GM12878 (cell line): ENCODE measurements around the gene TSHZ2.

Source experiments
- EZH2 ChIP-seq: IDR thresholded peaks from 2 replicates; pipeline ENCODE4 v1.6.1; 2012; ENCODE audit warnings: low read depth, mild to moderate bottlenecking, control low read depth, inconsistent platforms, low read length, borderline replicate concordance; ENCODE audit not compliant: control insufficient read depth
- HDAC6 ChIP-seq: fragments of 200-600 bp; sonication (generic); IDR thresholded peaks from one replicate; pipeline ENCODE4 v1.8.0; 2017; ENCODE audit warnings: antibody characterized with exemption; ENCODE audit not compliant: unreplicated experiment
- KLF5 ChIP-seq: fragments of 450-650 bp; IDR thresholded peaks from 2 replicates; pipeline ENCODE4 v1.6.1; 2014; ENCODE audit warnings: mild to moderate bottlenecking; ENCODE audit not compliant: partially characterized antibody
- NFXL1 ChIP-seq: fragments of 450-650 bp; IDR thresholded peaks from 2 replicates; pipeline ENCODE4 v1.6.1; 2017; ENCODE audit warnings: antibody characterized with exemption, mild to moderate bottlenecking, borderline replicate concordance
- NRF1 ChIP-seq: conservative IDR thresholded peaks from 2 replicates; pipeline ENCODE4 v1.6.1; 2011; ENCODE audit warnings: mild to moderate bottlenecking, low read depth, low read length, improper control_type of control experiment
- POLR2A ChIP-seq: IDR thresholded peaks from 2 replicates; pipeline ENCODE4 v1.6.1; 2011; ENCODE audit warnings: low read depth, mild to moderate bottlenecking, low read length
- ZNF274 ChIP-seq: IDR thresholded peaks from one replicate; pipeline ENCODE4 v1.8.0; 2011; ENCODE audit not compliant: insufficient read length, insufficient read depth
- ZSCAN29 ChIP-seq: fragments of 450-650 bp; IDR thresholded peaks from 2 replicates; pipeline ENCODE4 v1.6.1; 2017; ENCODE audit warnings: mild to moderate bottlenecking, moderate library complexity
- TF ChIP-seq, protein P1 (sequence below): fragments of 450-650 bp; conservative IDR thresholded peaks from 2 replicates; pipeline ENCODE4 v1.6.1; 2017; ENCODE audit warnings: mild to moderate bottlenecking, moderate library complexity
- TF ChIP-seq, protein P2 (sequence below), 3 experiments: IDR thresholded peaks in 2 of 3; conservative IDR thresholded peaks in 1 of 3; 2 replicates each; pipeline ENCODE4 v1.5.1; 2011; ENCODE audit warnings: low read depth in 3 of 3, low read length in 3 of 3, mild to moderate bottlenecking in 3 of 3, control low read depth in 2 of 3, moderate library complexity in 2 of 3, inconsistent platforms in 1 of 3, mixed read lengths in 1 of 3; ENCODE audit not compliant: control insufficient read depth in 2 of 3, insufficient read depth in 1 of 3; ENCODE audit errors: extremely low read depth in 1 of 3

DNA sequence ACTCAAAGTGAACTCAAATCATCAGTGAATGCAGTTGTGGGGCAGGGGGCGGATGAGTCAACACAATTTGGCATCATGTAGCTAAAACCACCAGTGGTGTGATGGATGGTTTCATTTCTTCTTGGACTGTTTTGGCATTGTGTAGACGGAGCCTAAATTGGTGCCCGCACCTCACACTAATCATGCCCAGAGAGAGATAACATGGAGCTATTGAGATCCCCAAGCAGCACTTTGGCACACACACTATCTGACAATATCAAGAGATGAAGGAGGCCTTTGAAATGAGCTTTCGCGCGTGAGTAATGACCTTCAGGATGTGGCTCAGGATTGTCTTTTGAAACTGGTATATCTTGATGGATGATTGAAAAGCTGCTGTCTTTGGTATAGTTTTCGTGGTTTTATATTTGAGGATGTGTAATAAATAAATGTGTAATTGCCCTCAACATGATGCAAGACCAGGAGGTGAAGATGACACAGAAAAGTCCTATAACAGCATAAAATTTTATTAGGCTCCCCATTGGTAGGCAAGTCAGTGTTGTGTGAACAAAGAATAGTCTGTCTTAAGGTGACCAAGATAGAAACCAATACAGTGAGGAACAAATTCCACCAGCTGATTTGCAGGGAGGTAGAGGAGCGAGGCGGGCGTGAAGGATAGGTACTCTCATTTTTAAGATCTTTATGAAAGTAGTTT lies 174.2 kb downstream of the TSHZ2 start:
- TF ChIP-seq EZH2: no peak
- TF ChIP-seq, protein P1, sequence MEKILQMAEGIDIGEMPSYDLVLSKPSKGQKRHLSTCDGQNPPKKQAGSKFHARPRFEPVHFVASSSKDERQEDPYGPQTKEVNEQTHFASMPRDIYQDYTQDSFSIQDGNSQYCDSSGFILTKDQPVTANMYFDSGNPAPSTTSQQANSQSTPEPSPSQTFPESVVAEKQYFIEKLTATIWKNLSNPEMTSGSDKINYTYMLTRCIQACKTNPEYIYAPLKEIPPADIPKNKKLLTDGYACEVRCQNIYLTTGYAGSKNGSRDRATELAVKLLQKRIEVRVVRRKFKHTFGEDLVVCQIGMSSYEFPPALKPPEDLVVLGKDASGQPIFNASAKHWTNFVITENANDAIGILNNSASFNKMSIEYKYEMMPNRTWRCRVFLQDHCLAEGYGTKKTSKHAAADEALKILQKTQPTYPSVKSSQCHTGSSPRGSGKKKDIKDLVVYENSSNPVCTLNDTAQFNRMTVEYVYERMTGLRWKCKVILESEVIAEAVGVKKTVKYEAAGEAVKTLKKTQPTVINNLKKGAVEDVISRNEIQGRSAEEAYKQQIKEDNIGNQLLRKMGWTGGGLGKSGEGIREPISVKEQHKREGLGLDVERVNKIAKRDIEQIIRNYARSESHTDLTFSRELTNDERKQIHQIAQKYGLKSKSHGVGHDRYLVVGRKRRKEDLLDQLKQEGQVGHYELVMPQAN: no peak
- TF ChIP-seq ZSCAN29: no peak
- TF ChIP-seq KLF5: no peak
- no peak for TF ChIP-seq NRF1
- TF ChIP-seq NFXL1: no peak
- no peak for TF ChIP-seq ZNF274
- no peak for TF ChIP-seq POLR2A
- TF ChIP-seq HDAC6: no peak
- TF ChIP-seq, protein P2, sequence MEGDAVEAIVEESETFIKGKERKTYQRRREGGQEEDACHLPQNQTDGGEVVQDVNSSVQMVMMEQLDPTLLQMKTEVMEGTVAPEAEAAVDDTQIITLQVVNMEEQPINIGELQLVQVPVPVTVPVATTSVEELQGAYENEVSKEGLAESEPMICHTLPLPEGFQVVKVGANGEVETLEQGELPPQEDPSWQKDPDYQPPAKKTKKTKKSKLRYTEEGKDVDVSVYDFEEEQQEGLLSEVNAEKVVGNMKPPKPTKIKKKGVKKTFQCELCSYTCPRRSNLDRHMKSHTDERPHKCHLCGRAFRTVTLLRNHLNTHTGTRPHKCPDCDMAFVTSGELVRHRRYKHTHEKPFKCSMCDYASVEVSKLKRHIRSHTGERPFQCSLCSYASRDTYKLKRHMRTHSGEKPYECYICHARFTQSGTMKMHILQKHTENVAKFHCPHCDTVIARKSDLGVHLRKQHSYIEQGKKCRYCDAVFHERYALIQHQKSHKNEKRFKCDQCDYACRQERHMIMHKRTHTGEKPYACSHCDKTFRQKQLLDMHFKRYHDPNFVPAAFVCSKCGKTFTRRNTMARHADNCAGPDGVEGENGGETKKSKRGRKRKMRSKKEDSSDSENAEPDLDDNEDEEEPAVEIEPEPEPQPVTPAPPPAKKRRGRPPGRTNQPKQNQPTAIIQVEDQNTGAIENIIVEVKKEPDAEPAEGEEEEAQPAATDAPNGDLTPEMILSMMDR (IDR thresholded peaks at IDR 0.05 in 2 of 3, conservative IDR thresholded peaks at IDR 0.05 in 1 of 3; ENCODE audit: control insufficient read depth in 2 of 3, extremely low read depth in 1 of 3, insufficient read depth in 1 of 3, low read depth in 3 of 3, low read length in 3 of 3): no peak
